ENCODE results near the gene SMIM5.

GRCh38 chr17:75684249-75684648, 51.0 kb downstream of the SMIM5 start:
- TF ChIP-seq POLR2A (IDR thresholded peaks at IDR 0.05; ENCODE audit: low read length) (no peak), GATA1 (IDR thresholded peaks at IDR 0.05; ENCODE audit: low read depth, low read length) (no peak)
